HEK293 (cell line): ENCODE measurements around the gene TMEM260.

Source experiments
- CTCF ChIA-PET: fragments of 350-600 bp; formaldehyde crosslinking; extraction: SDS; loops from one replicate; lab custom pipeline; 2021; ENCODE audit warnings: antibody characterized with exemption; lab: Yijun Ruan, JAX
- POLR2A ChIA-PET: fragments of 300-600 bp; formaldehyde crosslinking; extraction: SDS; loops from one replicate; lab custom pipeline; 2020; ENCODE audit warnings: antibody characterized with exemption, inconsistent platforms; lab: Yijun Ruan, JAX
- H3K27ac ChIP-seq: fragments of 200-500 bp; sonication (Bioruptor generic); 2 replicates; pipeline ENCODE4 v1.5.1; 2014; ENCODE audit warnings: low read depth, low read length, control low read depth, inconsistent platforms; ENCODE audit errors: extremely low read depth
- H3K36me3 ChIP-seq, 2 experiments: fragments of 200-500 bp in 1 of 2; sonication (Bioruptor generic) in 1 of 2; 1 replicate in 1 of 2; 2 replicates in 1 of 2; pipeline ENCODE4 v1.5.1; 2014 to 2017; ENCODE audit warnings: inconsistent platforms in 2 of 2, low read length in 2 of 2; ENCODE audit not compliant: control insufficient read depth in 2 of 2, insufficient read depth in 1 of 2
- H3K4me1 ChIP-seq: fragments of 200-500 bp; sonication (Bioruptor generic); 2 replicates; pipeline ENCODE4 v1.5.1; 2014; ENCODE audit warnings: mild to moderate bottlenecking, low read length, inconsistent platforms; ENCODE audit not compliant: control insufficient read depth, insufficient read depth
- H3K4me3 ChIP-seq: 2 replicates; pipeline ENCODE4 v1.5.1; 2011; ENCODE audit warnings: low read depth, mild to moderate bottlenecking, control low read depth, low read length, moderate library complexity
- H3K9me3 ChIP-seq: fragments of 200-500 bp; sonication (Bioruptor generic); 2 replicates; pipeline ENCODE4 v1.5.1; 2014; ENCODE audit warnings: low read depth, low read length, inconsistent platforms; ENCODE audit not compliant: control insufficient read depth, insufficient read depth
- FEZF1 ChIP-seq: fragments of 450-650 bp; formaldehyde crosslinking; IDR thresholded peaks from 2 replicates; pipeline ENCODE4 v1.5.1; 2016; ENCODE audit warnings: missing biosample characterization, missing genetic modification characterization
- IKZF3 ChIP-seq: fragments of 450-650 bp; IDR thresholded peaks from 2 replicates; pipeline ENCODE4 v1.5.0; 2018; ENCODE audit warnings: missing biosample characterization, mild to moderate bottlenecking, missing genetic modification characterization, moderate library complexity
- KLF16 ChIP-seq: fragments of 450-650 bp; formaldehyde crosslinking; IDR thresholded peaks from 2 replicates; pipeline ENCODE4 v1.5.1; 2017; ENCODE audit warnings: missing biosample characterization, missing genetic modification characterization
- SALL2 ChIP-seq: fragments of 450-650 bp; formaldehyde crosslinking; IDR thresholded peaks from 2 replicates; pipeline ENCODE4 v1.5.0; 2017; ENCODE audit warnings: missing biosample characterization, mild to moderate bottlenecking, missing genetic modification characterization, borderline replicate concordance
- YY1 ChIP-seq: fragments of 450-650 bp; formaldehyde crosslinking; IDR thresholded peaks from 2 replicates; pipeline ENCODE4 v1.5.1; 2018; ENCODE audit warnings: missing biosample characterization, missing genetic modification characterization
- ZNF138 ChIP-seq: fragments of 450-650 bp; formaldehyde crosslinking; IDR thresholded peaks from 2 replicates; pipeline ENCODE4 v1.5.1; 2016; ENCODE audit warnings: missing biosample characterization, missing genetic modification characterization, borderline replicate concordance
- ZNF140 ChIP-seq: fragments of 450-650 bp; formaldehyde crosslinking; IDR thresholded peaks from 2 replicates; pipeline ENCODE4 v1.5.1; 2016; ENCODE audit warnings: missing biosample characterization, missing genetic modification characterization
- ZNF174 ChIP-seq: fragments of 450-650 bp; formaldehyde crosslinking; IDR thresholded peaks from 2 replicates; pipeline ENCODE4 v1.5.0; 2017; ENCODE audit warnings: missing biosample characterization, mild to moderate bottlenecking, missing genetic modification characterization
- ZNF223 ChIP-seq: fragments of 450-650 bp; formaldehyde crosslinking; IDR thresholded peaks from 2 replicates; pipeline ENCODE4 v1.5.1; 2016; ENCODE audit warnings: missing biosample characterization, missing genetic modification characterization
- ZNF274 ChIP-seq, 2 experiments: fragments of 200-500 bp in 1 of 2; fragments of 450-650 bp in 1 of 2; sonication (Bioruptor generic) in 1 of 2; formaldehyde crosslinking in 1 of 2; IDR thresholded peaks; 2 replicates each; pipeline versions ENCODE4 v1.5.1 to v1.6.1; 2014 to 2016; ENCODE audit warnings: borderline replicate concordance in 1 of 2, inconsistent platforms in 1 of 2, low read length in 1 of 2, missing biosample characterization in 1 of 2, missing genetic modification characterization in 1 of 2
- ZNF510 ChIP-seq: fragments of 450-650 bp; formaldehyde crosslinking; IDR thresholded peaks from 2 replicates; pipeline ENCODE4 v1.5.1; 2018; ENCODE audit warnings: mild to moderate bottlenecking, missing genetic modification characterization, missing biosample characterization; ENCODE audit not compliant: insufficient replicate concordance
- ZNF621 ChIP-seq: fragments of 450-650 bp; formaldehyde crosslinking; IDR thresholded peaks from 2 replicates; pipeline ENCODE4 v1.5.1; 2017; ENCODE audit warnings: missing biosample characterization, missing genetic modification characterization
- ZNF776 ChIP-seq: fragments of 450-650 bp; formaldehyde crosslinking; IDR thresholded peaks from 2 replicates; pipeline ENCODE4 v1.5.0; 2017; ENCODE audit warnings: missing biosample characterization, missing genetic modification characterization, borderline replicate concordance
- ZNF843 ChIP-seq: fragments of 450-650 bp; formaldehyde crosslinking; IDR thresholded peaks from 2 replicates; pipeline ENCODE4 v1.5.1; 2016; ENCODE audit warnings: missing biosample characterization, missing genetic modification characterization
- ZSCAN30 ChIP-seq: fragments of 450-650 bp; IDR thresholded peaks from 2 replicates; pipeline ENCODE4 v1.5.1; 2018; ENCODE audit warnings: missing biosample characterization, mild to moderate bottlenecking, missing genetic modification characterization, moderate library complexity
- TF ChIP-seq, protein P1 (sequence below): fragments of 450-650 bp; formaldehyde crosslinking; conservative IDR thresholded peaks from 2 replicates; pipeline ENCODE4 v1.5.1; 2016; ENCODE audit warnings: low read depth, missing biosample characterization, missing genetic modification characterization
- TF ChIP-seq, protein P2 (sequence below): fragments of 450-650 bp; formaldehyde crosslinking; IDR thresholded peaks from 2 replicates; pipeline ENCODE4 v1.5.1; 2016; ENCODE audit warnings: missing biosample characterization, missing genetic modification characterization
- TF ChIP-seq, protein P3 (sequence below): fragments of 450-650 bp; formaldehyde crosslinking; IDR thresholded peaks from 2 replicates; pipeline ENCODE4 v1.5.1; 2016; ENCODE audit warnings: missing biosample characterization, missing genetic modification characterization, low read depth
- TF ChIP-seq, protein P4 (sequence below): fragments of 450-650 bp; formaldehyde crosslinking; IDR thresholded peaks from 2 replicates; pipeline ENCODE4 v1.5.1; 2017; ENCODE audit warnings: missing biosample characterization, missing genetic modification characterization
- TF ChIP-seq, protein P5 (sequence below): fragments of 450-650 bp; formaldehyde crosslinking; IDR thresholded peaks from 2 replicates; pipeline ENCODE4 v1.5.1; 2016; ENCODE audit warnings: missing biosample characterization, missing genetic modification characterization

The TMEM260 gene

DNA sequence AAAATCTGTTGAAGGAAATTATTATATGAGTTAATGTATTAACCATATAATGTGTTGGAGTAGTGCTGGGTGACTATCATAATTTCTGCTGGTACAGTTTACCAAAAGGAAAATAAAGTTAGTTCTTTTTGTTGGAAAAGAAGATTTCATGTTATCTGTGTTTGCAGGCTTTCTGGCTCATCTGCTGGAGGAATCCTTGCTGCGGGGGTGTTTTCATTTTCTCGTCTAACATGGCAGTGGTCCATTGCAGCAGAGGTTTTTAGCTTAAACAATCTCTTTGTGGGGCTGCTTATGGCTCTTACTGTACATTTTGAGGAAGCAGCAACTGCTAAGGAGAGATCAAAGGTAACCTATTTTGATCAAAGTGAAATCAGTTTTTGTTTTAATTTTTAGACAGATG lies 24.1 kb downstream of the TMEM260 start:
- TF ChIP-seq ZNF843 (tag by site-specific recombination) (no peak), ZNF776 (no peak), ZNF274 (IDR thresholded peaks at IDR 0.05; ENCODE audit: low read length) (no peak), ZNF274 (tag by site-specific recombination; IDR thresholded peaks at IDR 0.05; ENCODE audit: borderline replicate concordance) (no peak)
- Histone ChIP-seq H3K27ac (no peak overlapping the region), H3K4me3 (no peak overlapping the region), H3K36me3 (peaks cover 0 to 8% of the 10 kb centered on the region in 2 experiments; a peak in 2 of 3 replicates), H3K9me3 (no peaks in the 10 kb centered on the region), H3K4me1 (0 out of 2 replicates have a peak, but pooled peaks cover 2% of the 10 kb centered on the region)
- POLR2A ChIA-PET, result no interaction called here
- CTCF ChIA-PET, result no interaction called here

DNA sequence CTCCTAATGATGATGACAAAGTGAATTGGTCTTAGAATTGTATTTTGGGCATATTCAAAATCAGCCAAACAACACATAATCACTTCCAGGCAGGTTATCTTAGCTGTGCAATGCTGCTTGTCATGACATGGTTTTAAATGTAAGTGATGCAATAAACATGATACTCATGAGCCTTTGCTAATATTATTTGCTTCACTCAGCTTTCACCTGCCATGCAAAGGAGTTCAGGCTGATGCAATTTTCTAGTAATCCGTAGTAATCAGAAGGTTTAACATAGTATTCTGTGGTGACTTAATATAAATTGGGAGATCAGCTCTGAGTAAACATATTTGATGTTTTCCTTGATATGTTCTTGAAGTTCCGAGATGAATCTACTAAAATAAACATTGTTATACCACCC lies 29.1 kb downstream of the TMEM260 start:
- Histone ChIP-seq H3K27ac (no peak overlapping the region), H3K9me3 (no peaks in the 10 kb centered on the region), H3K4me1 (no peaks in the 10 kb centered on the region), H3K4me3 (no peak overlapping the region), H3K36me3 (peaks cover 11 to 25% of the 10 kb centered on the region in 2 experiments)
- ChIA-PET POLR2A (interaction anchor here (0.6 kb wide), 1 partner anchor 719 kb away, joined by 4 read pairs; no protein-coding TSS in a partner anchor), CTCF (interaction anchor here (0.5 kb wide), 1 partner anchor 118 kb away, joined by 3 read pairs; no protein-coding TSS in a partner anchor)
- TF ChIP-seq SALL2 (tag by site-specific recombination) (no peak), ZNF621 (no peak), ZNF510 (no peak), KLF16 (tag by site-specific recombination) (no peak), ZNF223 (tag by site-specific recombination) (no peak), ZSCAN30 (tag by site-specific recombination) (no peak), IKZF3 (tag by site-specific recombination) (no peak), FEZF1 (no peak), ZNF138 (tag by site-specific recombination) (no peak), YY1 (tag by site-specific recombination) (no peak), ZNF174 (tag by site-specific recombination) (no peak), ZNF140 (tag by site-specific recombination) (no peak)
- TF ChIP-seq, protein P1, sequence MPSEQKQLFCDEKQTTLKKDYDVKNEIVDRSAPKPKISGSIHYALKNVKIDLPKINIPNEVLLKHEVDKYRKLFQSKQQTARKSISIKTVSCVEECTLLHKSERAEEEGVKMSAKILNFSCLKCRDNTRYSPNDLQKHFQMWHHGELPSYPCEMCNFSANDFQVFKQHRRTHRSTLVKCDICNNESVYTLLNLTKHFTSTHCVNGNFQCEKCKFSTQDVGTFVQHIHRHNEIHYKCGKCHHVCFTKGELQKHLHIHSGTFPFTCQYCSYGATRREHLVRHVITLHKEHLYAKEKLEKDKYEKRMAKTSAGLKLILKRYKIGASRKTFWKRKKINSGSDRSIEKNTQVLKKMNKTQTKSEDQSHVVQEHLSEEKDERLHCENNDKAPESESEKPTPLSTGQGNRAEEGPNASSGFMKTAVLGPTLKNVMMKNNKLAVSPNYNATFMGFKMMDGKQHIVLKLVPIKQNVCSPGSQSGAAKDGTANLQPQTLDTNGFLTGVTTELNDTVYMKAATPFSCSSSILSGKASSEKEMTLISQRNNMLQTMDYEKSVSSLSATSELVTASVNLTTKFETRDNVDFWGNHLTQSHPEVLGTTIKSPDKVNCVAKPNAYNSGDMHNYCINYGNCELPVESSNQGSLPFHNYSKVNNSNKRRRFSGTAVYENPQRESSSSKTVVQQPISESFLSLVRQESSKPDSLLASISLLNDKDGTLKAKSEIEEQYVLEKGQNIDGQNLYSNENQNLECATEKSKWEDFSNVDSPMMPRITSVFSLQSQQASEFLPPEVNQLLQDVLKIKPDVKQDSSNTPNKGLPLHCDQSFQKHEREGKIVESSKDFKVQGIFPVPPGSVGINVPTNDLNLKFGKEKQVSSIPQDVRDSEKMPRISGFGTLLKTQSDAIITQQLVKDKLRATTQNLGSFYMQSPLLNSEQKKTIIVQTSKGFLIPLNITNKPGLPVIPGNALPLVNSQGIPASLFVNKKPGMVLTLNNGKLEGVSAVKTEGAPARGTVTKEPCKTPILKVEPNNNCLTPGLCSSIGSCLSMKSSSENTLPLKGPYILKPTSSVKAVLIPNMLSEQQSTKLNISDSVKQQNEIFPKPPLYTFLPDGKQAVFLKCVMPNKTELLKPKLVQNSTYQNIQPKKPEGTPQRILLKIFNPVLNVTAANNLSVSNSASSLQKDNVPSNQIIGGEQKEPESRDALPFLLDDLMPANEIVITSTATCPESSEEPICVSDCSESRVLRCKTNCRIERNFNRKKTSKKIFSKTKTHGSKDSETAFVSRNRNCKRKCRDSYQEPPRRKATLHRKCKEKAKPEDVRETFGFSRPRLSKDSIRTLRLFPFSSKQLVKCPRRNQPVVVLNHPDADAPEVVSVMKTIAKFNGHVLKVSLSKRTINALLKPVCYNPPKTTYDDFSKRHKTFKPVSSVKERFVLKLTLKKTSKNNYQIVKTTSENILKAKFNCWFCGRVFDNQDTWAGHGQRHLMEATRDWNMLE (tag by site-specific recombination), result 0 out of 2 replicates have a peak, but pooled peaks have one; percentile 20
- TF ChIP-seq, protein P2, sequence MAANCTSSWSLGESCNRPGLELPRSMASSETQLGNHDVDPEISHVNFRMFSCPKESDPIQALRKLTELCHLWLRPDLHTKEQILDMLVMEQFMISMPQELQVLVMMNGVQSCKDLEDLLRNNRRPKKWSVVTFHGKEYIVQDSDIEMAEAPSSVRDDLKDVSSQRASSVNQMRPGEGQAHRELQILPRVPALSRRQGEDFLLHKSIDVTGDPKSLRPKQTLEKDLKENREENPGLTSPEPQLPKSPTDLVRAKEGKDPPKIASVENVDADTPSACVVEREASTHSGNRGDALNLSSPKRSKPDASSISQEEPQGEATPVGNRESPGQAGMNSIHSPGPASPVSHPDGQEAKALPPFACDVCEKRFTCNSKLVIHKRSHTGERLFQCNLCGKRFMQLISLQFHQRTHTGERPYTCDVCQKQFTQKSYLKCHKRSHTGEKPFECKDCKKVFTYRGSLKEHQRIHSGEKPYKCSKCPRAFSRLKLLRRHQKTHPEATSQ (tag by site-specific recombination), result no peak
- TF ChIP-seq, protein P3, sequence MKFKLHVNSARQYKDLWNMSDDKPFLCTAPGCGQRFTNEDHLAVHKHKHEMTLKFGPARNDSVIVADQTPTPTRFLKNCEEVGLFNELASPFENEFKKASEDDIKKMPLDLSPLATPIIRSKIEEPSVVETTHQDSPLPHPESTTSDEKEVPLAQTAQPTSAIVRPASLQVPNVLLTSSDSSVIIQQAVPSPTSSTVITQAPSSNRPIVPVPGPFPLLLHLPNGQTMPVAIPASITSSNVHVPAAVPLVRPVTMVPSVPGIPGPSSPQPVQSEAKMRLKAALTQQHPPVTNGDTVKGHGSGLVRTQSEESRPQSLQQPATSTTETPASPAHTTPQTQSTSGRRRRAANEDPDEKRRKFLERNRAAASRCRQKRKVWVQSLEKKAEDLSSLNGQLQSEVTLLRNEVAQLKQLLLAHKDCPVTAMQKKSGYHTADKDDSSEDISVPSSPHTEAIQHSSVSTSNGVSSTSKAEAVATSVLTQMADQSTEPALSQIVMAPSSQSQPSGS (tag by site-specific recombination), result 0 out of 2 replicates have a peak, but pooled peaks have one; percentile 27
- TF ChIP-seq, protein P4, sequence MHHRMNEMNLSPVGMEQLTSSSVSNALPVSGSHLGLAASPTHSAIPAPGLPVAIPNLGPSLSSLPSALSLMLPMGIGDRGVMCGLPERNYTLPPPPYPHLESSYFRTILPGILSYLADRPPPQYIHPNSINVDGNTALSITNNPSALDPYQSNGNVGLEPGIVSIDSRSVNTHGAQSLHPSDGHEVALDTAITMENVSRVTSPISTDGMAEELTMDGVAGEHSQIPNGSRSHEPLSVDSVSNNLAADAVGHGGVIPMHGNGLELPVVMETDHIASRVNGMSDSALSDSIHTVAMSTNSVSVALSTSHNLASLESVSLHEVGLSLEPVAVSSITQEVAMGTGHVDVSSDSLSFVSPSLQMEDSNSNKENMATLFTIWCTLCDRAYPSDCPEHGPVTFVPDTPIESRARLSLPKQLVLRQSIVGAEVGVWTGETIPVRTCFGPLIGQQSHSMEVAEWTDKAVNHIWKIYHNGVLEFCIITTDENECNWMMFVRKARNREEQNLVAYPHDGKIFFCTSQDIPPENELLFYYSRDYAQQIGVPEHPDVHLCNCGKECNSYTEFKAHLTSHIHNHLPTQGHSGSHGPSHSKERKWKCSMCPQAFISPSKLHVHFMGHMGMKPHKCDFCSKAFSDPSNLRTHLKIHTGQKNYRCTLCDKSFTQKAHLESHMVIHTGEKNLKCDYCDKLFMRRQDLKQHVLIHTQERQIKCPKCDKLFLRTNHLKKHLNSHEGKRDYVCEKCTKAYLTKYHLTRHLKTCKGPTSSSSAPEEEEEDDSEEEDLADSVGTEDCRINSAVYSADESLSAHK (tag by site-specific recombination), result no peak
- TF ChIP-seq, protein P5, sequence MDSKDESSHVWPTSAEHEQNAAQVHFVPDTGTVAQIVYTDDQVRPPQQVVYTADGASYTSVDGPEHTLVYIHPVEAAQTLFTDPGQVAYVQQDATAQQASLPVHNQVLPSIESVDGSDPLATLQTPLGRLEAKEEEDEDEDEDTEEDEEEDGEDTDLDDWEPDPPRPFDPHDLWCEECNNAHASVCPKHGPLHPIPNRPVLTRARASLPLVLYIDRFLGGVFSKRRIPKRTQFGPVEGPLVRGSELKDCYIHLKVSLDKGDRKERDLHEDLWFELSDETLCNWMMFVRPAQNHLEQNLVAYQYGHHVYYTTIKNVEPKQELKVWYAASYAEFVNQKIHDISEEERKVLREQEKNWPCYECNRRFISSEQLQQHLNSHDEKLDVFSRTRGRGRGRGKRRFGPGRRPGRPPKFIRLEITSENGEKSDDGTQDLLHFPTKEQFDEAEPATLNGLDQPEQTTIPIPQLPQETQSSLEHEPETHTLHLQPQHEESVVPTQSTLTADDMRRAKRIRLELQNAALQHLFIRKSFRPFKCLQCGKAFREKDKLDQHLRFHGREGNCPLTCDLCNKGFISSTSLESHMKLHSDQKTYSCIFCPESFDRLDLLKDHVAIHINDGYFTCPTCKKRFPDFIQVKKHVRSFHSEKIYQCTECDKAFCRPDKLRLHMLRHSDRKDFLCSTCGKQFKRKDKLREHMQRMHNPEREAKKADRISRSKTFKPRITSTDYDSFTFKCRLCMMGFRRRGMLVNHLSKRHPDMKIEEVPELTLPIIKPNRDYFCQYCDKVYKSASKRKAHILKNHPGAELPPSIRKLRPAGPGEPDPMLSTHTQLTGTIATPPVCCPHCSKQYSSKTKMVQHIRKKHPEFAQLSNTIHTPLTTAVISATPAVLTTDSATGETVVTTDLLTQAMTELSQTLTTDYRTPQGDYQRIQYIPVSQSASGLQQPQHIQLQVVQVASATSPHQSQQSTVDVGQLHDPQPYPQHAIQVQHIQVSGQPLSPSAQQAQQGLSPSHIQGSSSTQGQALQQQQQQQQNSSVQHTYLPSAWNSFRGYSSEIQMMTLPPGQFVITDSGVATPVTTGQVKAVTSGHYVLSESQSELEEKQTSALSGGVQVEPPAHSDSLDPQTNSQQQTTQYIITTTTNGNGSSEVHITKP, result no peak
